ENCODE results near the gene CAVIN1.
A peak's percentile ranks its signal among the peaks of the same experiment; 100 is the strongest.
"Not testable (repeated sequence)": the region's sequence is repeated elsewhere in the genome, so short reads cannot be mapped to it uniquely, and the experiment has no call there.

Gene CAVIN1

DNA sequence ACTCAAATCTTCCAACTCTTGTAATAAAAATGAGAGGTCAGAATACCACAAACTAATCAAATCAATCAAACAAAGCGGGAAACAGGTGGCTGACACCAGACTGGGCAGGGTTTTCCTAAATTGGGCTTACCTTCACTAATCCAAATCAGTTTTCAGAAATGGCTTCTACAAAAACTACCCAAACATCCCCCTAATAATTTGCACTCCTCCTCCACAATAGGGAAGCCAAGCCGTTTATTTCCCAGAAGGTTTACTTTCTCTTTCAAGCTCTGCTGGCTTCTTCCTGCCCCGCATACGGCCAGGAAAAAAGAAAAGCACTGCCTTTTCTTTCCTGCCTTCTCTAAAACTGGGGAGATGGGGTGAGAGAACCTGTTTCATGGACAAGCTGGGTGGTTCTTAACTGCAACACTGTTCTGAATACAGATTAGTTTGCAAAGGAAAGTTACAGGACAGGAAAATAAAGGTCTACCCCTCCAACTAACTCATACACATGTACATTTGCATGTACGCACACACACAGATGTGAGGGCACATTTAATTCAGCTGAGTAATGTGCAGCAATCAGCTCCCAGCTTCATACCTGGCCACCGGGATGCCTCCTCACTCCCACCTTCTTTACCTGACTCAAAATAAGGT is 44.0 kb downstream of the CAVIN1 start:
- no peak for DNase-seq (ENCODE audit: low read depth)

DNA sequence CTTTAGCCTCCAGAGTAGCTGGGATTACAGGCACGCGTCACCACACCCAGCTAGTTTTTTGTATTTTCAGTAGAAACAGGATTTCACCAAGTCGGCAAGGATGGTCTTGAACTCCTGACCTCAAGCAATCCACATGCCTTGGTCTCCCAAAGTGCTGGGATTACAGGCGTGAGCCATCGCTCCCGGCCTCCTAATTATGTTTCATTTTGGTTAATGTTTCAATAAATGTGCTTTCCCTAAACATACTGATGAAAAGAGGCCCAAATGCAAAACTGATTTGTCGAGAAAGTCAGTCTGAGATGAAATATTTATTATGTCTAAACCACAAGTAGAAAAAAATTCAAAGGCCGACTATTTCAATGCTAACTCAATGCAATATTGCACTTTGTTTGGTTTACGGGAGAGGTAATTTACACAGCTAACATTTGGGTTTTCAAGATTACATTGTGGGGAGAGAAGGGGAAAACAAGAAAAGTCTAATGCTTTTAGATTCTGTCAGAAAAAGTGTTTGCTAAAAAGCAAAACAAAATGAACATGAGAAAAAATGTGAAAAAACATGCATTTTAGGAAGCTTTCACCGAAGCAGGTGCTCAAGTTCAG is 44.6 kb downstream of the CAVIN1 start:
- no peak for DNase-seq (ENCODE audit: low read depth)

DNA sequence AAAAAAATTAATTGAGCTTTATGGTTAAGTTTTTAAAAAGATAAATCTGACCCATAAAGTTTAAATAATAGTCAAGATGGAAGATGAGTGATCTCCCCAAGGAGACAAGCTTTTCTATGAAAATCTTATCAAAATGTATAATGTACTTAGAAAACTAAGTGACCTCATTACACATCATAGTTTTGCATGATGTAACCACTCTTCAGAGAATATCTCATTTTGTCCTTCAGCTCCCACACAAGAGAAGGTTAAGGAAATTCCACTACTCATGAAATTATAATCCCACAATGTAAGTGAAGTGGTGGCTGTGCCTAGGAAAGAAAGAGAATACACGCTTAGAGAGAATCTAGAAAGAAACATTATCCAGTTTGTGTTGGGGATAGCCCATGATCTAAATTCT is 49.2 kb downstream of the CAVIN1 start:
- no peak for DNase-seq (ENCODE audit: low read depth)

GRCh38 chr17:42372142-42372541 is 50.9 kb downstream of the CAVIN1 start:
- DNase-seq (ENCODE audit: low read depth): no peak

DNA sequence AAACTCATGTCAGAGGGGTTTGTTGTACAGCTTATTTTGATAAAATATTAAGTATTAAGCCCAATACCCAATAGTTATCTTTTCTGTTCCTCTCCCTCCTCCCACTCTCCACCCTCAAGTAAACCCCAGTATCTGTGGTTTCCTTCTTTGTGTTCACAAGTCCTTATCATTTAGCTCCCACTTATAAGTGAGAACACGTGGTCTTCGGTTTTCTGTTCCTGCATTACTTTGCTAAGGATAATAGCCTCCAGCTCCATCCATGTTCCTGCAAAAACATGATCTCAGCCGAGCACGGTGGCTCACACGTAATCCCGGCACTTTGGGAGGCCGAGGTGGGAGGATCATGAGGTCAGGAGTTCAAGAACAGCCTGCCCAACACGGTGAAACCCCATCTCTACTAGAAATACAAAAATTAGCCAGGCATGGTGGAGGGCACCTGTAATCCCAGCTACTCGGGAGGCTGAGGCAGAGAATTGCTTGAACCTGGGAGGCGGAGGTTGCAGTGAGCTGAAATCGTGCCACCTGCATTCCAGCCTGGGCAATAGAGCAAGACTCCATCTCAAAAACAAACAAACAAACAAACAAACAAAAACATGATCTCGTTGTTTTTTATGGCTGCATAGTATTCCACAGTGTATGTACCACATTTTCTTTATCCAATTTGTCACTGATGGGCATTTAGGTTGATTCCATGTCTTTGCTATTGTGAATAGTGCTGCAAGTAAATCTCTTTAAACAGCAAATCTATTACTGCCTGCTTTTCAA is 54.1 kb downstream of the CAVIN1 start:
- DNase-seq (ENCODE audit: low read depth): not testable (repeated sequence)

GRCh38 chr17:42368310-42368709 is 54.7 kb downstream of the CAVIN1 start:
- not testable (repeated sequence) for DNase-seq (ENCODE audit: low read depth)

DNA sequence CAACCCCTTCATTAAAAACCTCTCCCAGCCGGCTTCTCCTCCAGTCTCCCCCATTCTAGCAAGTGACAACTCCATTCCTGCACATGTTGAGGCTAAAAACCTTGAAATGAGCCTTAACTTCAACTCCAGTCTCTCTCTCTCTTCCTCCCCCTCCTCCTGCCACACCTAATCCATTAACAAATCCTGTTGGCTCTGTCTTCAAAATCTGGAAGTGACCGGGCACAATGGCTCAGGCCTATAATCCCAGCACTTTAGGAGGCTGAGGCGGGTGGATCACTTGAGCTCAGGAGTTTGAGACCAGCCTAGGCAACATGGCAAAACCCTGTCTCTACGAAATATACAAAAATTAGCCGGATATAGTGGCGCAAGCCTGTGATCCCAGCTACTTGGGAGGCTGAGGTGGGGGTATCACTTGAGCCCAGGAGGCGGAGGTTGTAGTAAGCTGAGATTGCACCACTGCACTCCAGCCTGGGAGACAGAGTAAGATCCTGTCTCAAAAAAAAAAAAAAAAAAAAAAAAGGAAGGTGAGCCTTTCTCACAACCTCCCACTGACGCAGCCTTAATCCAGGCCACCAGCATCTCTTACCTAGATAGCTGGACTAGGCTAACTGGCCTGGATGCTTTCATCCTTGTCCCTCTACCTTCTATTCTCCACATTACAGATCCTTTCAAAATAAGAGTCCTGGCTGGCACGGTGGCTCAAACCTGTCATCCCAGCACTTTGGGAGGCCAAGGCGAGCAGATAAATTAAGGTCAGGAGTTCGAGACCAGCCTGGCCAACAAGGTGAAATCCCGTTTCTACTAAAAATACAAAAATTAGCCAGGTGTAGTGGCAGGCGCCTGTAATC is 56.7 kb downstream of the CAVIN1 start:
- DNase-seq (ENCODE audit: low read depth): not testable (repeated sequence)

DNA sequence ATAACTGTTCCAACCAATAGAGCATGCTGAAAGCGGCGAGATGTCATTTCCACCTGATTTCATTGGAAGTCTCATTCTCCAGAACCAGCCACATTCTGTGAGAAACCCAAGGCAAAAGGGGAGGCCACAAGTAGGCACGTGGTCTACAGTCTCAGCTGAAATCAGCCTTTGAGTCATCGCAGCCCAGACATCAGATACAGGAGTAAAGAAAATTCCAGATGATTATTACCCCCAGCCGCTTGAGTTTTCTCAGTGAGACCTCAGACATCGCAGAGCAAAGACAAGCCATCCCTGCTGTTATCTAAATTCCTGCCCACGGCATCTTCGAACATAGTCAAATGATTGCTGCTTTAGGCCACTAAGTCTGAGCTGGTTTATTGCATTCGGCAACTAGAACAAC is 57.9 kb downstream of the CAVIN1 start:
- no peak for DNase-seq (ENCODE audit: low read depth)

- DNase-seq (ENCODE audit: low read depth): no peak
Measured at GRCh38 chr17:42363767-42364585, 59.1 kb downstream of the CAVIN1 start.

GRCh38 chr17:42363231-42363630 is 59.8 kb downstream of the CAVIN1 start:
- no peak for DNase-seq (ENCODE audit: low read depth)

GRCh38 chr17:42362245-42362961 is 60.7 kb downstream of the CAVIN1 start:
- DNase-seq (ENCODE audit: low read depth): no peak

GRCh38 chr17:42361781-42362186 is 61.3 kb downstream of the CAVIN1 start:
- no peak for DNase-seq (ENCODE audit: low read depth)

DNA sequence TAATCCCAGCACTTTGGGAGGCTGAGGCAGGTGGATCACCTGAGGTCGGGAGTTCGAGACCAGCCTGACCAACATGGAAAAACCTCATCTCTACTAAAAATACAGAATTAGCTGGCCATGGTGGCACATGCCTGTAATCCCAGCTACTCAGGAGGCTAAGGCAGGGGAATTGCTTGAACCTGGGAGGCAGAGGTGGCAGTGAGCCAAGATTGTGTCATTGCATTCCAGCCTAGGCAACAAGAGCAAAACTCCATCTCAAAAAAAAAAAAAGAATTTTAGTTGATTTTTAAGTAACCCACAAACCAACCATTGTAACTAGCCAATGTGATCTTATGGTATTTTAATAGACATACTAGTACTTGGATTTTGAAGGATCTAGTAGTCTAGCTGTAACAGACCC is 62.7 kb downstream of the CAVIN1 start:
- DNase-seq (ENCODE audit: low read depth): not testable (repeated sequence)

DNA sequence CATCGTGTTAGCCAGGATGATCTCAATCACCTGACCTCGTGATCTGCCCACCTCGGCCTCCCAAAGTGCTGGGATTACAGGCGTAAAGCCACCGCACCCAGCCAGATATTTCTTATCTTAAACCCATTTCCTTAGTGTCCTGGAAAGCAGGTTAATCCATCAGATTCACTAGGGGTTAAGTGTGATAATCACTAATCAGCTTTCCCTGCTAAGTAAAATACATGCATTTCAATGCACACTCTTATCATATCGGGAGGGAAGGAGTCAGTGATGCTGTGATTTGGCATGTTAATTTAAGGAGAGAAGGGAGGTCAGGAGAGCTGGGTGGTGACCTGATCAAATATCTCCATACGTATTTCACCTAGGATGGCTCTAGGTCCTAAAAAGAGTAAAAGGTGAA is 63.9 kb downstream of the CAVIN1 start:
- no peak for DNase-seq (ENCODE audit: low read depth)

DNA sequence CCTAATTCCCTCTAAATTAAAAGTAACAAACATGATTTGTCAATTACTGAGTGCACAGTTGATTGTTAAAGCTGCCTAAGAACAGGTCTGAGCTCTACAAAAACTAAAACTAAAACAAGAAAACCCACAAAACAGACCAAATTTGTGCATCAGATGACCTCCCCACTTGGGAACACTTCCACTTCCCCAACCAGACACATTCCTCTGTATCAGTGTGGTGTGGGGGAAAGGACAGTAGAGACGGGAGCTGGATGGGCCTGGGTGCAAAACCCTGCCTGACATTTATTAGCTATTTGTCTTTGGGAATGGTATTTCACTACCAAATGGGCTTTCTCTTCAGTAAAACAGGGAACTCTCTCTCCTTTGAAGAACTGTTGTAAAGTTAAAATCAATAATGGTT is 64.6 kb downstream of the CAVIN1 start:
- no peak for DNase-seq (ENCODE audit: low read depth)

GRCh38 chr17:42354956-42355843 is 67.9 kb downstream of the CAVIN1 start:
- peak; percentile 65 for DNase-seq (ENCODE audit: low read depth)
